HCT116 (cell line): ENCODE measurements around the gene CIART. TPM values are rescaled to one million over a fixed set of nuclear protein-coding genes. Genes with fewer than 3 reads are reported as not detected.

ENCODE experiments used
- ATAC-seq: fragments of 200-7000 bp; cut with Tn5 transposase; 2 replicates; pipeline ENCODE4 v1.9.1; 2020; ENCODE audit warnings: mild to moderate bottlenecking, moderate library complexity
- BruUV-seq: library from RNA; stranded (reverse); fragments of 400-500 nt; replicated peaks from 2 replicates; lab custom pipeline; 2021; lab: Mats Ljungman, UMichigan
- CTCF ChIA-PET: fragments of 300-600 bp; sonication (Branson Sonifier 250); formaldehyde crosslinking; loops from one replicate; lab custom pipeline; 2021; ENCODE audit warnings: antibody characterized with exemption; lab: Charles Lee
- POLR2A ChIA-PET: fragments of 300-600, 350-600 bp; sonication (Branson Sonifier 250); formaldehyde crosslinking; loops from one replicate; lab custom pipeline; 2021; ENCODE audit warnings: antibody characterized with exemption; lab: Charles Lee
- RAD21 ChIA-PET, 2 experiments: fragments of 300-600 bp; sonication (Branson Sonifier 250); formaldehyde crosslinking; loops; one replicate each; lab custom pipeline; 2023; ENCODE audit warnings: low total read pairs in 2 of 2; ENCODE audit not compliant: uncharacterized antibody in 2 of 2, unreplicated experiment in 2 of 2, low non-redundant PET in 1 of 2; lab: Charles Lee
- DNase-seq: peaks from one replicate; pipeline ENCODE4 v3.0.0-alpha.2; 2010; ENCODE audit warnings: low read depth, low spot score
- H2AFZ ChIP-seq: fragments of 200-600 bp; shearing (Covaris generic), sonication (generic); 2 replicates; pipeline ENCODE4 v1.6.1; 2017; ENCODE audit warnings: low read depth, mixed run types, mixed read lengths, antibody characterized with exemption, low read length; ENCODE audit not compliant: poor library complexity, severe bottlenecking
- H3K27ac ChIP-seq: 2 replicates; pipeline ENCODE4 v1.5.1; 2012; ENCODE audit warnings: low read depth, low read length
- H3K27me3 ChIP-seq: fragments of 200-600 bp; sonication (generic); 2 replicates; pipeline ENCODE4 v1.6.1; 2016; ENCODE audit warnings: mixed run types, low read length, mixed read lengths; ENCODE audit not compliant: insufficient read depth
- H3K36me3 ChIP-seq, 2 experiments: fragments of 200-500 bp in 1 of 2; fragments of 200-600 bp in 1 of 2; sonication (Bioruptor generic) in 1 of 2; sonication (generic) in 1 of 2; 2 replicates each; pipeline versions ENCODE4 v1.5.1 to v1.6.1; 2014 to 2016; ENCODE audit warnings: low read length in 2 of 2, inconsistent platforms in 1 of 2, mixed read lengths in 1 of 2, mixed run types in 1 of 2; ENCODE audit not compliant: insufficient read depth in 2 of 2, control insufficient read depth in 1 of 2
- H3K4me1 ChIP-seq, 2 experiments: fragments of 200-600 bp in 1 of 2; sonication (generic) in 1 of 2; 2 replicates each; pipeline versions ENCODE4 v1.5.1 to v1.6.1; 2012 to 2017; ENCODE audit warnings: low read length in 2 of 2, inconsistent platforms in 1 of 2, mild to moderate bottlenecking in 1 of 2, mixed read lengths in 1 of 2, mixed run types in 1 of 2, moderate library complexity in 1 of 2; ENCODE audit not compliant: insufficient read depth in 2 of 2, control insufficient read depth in 1 of 2
- H3K4me2 ChIP-seq: fragments of 200-600 bp; sonication (generic); 2 replicates; pipeline ENCODE4 v1.6.1; 2017; ENCODE audit warnings: mixed run types, low read length, mixed read lengths
- H3K4me3 ChIP-seq, 2 experiments: fragments of 200-600 bp in 1 of 2; sonication (generic) in 1 of 2; replicated peaks in 1 of 2; 2 replicates each; pipeline ENCODE4 v1.5.1; 2011 to 2016; ENCODE audit warnings: low read length in 2 of 2, control low read depth in 1 of 2, low read depth in 1 of 2, mild to moderate bottlenecking in 1 of 2, mixed read lengths in 1 of 2, mixed run types in 1 of 2
- H3K79me2 ChIP-seq: fragments of 200-600 bp; sonication (generic); 2 replicates; pipeline ENCODE4 v1.6.1; 2017; ENCODE audit warnings: mild to moderate bottlenecking, mixed run types, low read length, moderate library complexity, mixed read lengths; ENCODE audit not compliant: insufficient read depth
- H3K9ac ChIP-seq: fragments of 200-600 bp; sonication (generic); 2 replicates; pipeline ENCODE4 v1.6.1; 2016; ENCODE audit warnings: low read length, mixed read lengths
- H3K9me2 ChIP-seq: fragments of 200-600 bp; sonication (generic), shearing (Covaris generic); 2 replicates; pipeline ENCODE4 v1.6.1; 2017; ENCODE audit warnings: mixed run types, mild to moderate bottlenecking, moderate library complexity; ENCODE audit not compliant: insufficient read depth
- H3K9me3 ChIP-seq, 2 experiments: fragments of 200-500 bp in 1 of 2; fragments of 200-600 bp in 1 of 2; sonication (Bioruptor generic) in 1 of 2; sonication (generic) in 1 of 2; 2 replicates each; pipeline ENCODE4 v1.6.1; 2014 to 2017; ENCODE audit warnings: low read length in 2 of 2, mixed read lengths in 2 of 2, inconsistent platforms in 1 of 2, low read depth in 1 of 2, mild to moderate bottlenecking in 1 of 2, mixed run types in 1 of 2, moderate library complexity in 1 of 2; ENCODE audit not compliant: control insufficient read depth in 1 of 2, insufficient read depth in 1 of 2
- H4K20me1 ChIP-seq: fragments of 200-600 bp; sonication (generic), shearing (Covaris generic); 2 replicates; pipeline ENCODE4 v1.6.1; 2017; ENCODE audit warnings: mixed run types, mild to moderate bottlenecking, moderate library complexity; ENCODE audit not compliant: insufficient read depth
- ATF3 ChIP-seq: IDR thresholded peaks from 2 replicates; pipeline ENCODE4 v1.6.1; 2012
- CBX3 ChIP-seq: IDR thresholded peaks from 2 replicates; pipeline ENCODE4 v1.6.1; 2012; ENCODE audit warnings: low read depth
- CEBPB ChIP-seq: IDR thresholded peaks from 2 replicates; pipeline ENCODE4 v1.6.1; 2012; ENCODE audit warnings: low read depth
- CTCF ChIP-seq, 3 experiments: fragments of 200-600 bp in 1 of 3; sonication (generic) in 1 of 3; IDR thresholded peaks in 2 of 3; conservative IDR thresholded peaks in 1 of 3; 2 replicates each; pipeline ENCODE4 v1.5.1; 2012 to 2017; ENCODE audit warnings: low read depth in 2 of 3, low read length in 2 of 3, antibody characterized with exemption in 1 of 3, borderline replicate concordance in 1 of 3, control low read depth in 1 of 3, mild to moderate bottlenecking in 1 of 3, mixed read lengths in 1 of 3, mixed run types in 1 of 3, moderate library complexity in 1 of 3; ENCODE audit not compliant: insufficient read depth in 1 of 3
- EGR1 ChIP-seq: IDR thresholded peaks from 2 replicates; pipeline ENCODE4 v1.6.1; 2012; ENCODE audit warnings: low read depth
- ELF1 ChIP-seq: IDR thresholded peaks from 2 replicates; pipeline ENCODE4 v1.6.1; 2012; ENCODE audit warnings: low read depth, borderline replicate concordance
- EZH2phosphoT487 ChIP-seq: fragments of 200-600 bp; IDR thresholded peaks from 2 replicates; pipeline ENCODE4 v1.6.1; 2018; ENCODE audit warnings: antibody characterized with exemption, borderline replicate concordance
- JUND ChIP-seq: IDR thresholded peaks from 2 replicates; pipeline ENCODE4 v1.6.1; 2012
- MAX ChIP-seq: IDR thresholded peaks from 2 replicates; pipeline ENCODE4 v1.6.1; 2012
- POLR2A ChIP-seq: IDR thresholded peaks from 2 replicates; pipeline ENCODE4 v1.7.0; 2011; ENCODE audit warnings: borderline replicate concordance; ENCODE audit not compliant: insufficient read depth, insufficient read length; ENCODE audit errors: extremely low read depth
- POLR2AphosphoS5 ChIP-seq: IDR thresholded peaks from 2 replicates; pipeline ENCODE4 v1.6.1; 2011; ENCODE audit warnings: mild to moderate bottlenecking, low read depth, low read length, moderate library complexity
- REST ChIP-seq: IDR thresholded peaks from 2 replicates; pipeline ENCODE4 v1.6.1; 2012; ENCODE audit warnings: low read depth
- SIN3A ChIP-seq: IDR thresholded peaks from 2 replicates; pipeline ENCODE4 v1.6.1; 2012; ENCODE audit warnings: low read depth
- SRF ChIP-seq: IDR thresholded peaks from 2 replicates; pipeline ENCODE4 v1.6.1; 2012; ENCODE audit warnings: low read depth
- TCF7L2 ChIP-seq: IDR thresholded peaks from 2 replicates; pipeline ENCODE4 v1.7.0; 2011; ENCODE audit warnings: borderline replicate concordance, inconsistent platforms; ENCODE audit not compliant: insufficient read depth, insufficient read length; ENCODE audit errors: extremely low read depth
- YY1 ChIP-seq: IDR thresholded peaks from 2 replicates; pipeline ENCODE4 v1.6.1; 2011; ENCODE audit warnings: low read length, low read depth, moderate library complexity, mild to moderate bottlenecking; ENCODE audit not compliant: insufficient replicate concordance; ENCODE audit errors: extremely low read depth
- ZBTB33 ChIP-seq: IDR thresholded peaks from 2 replicates; pipeline ENCODE4 v1.6.1; 2011; ENCODE audit warnings: mild to moderate bottlenecking, low read length, moderate library complexity; ENCODE audit not compliant: insufficient replicate concordance; ENCODE audit errors: extremely low read depth
- ZFX ChIP-seq: fragments of 450-650 bp; IDR thresholded peaks from 2 replicates; pipeline ENCODE4 v1.6.1; 2017
- intact Hi-C: fragments of 100-400 bp; cut with micrococcal nuclease; formaldehyde crosslinking; loops from 2 replicates; pipeline ENCODE4 v1.10.0; 2022
- total RNA-seq: library from RNA; stranded (reverse); gene quantifications from one replicate; pipeline ENCODE4 v1.2.1, GENCODE V29; 2021; ENCODE audit not compliant: unreplicated experiment

The CIART gene
- total RNA-seq, 1 experiment from 2014 or later = 0.22 TPM

GRCh38 chr1:150293433-150294253 is 11.3 kb downstream of the CIART start, which contains the start of gene MRPS21:
Gene MRPS21, plus strand, starts transcription at chr1:150293861. Its CDS starts 506 bp downstream, at chr1:150294367.
- H4K20me1 ChIP-seq = no peaks in the 10 kb centered on the region
- no peaks in the 10 kb centered on the region for H3K9me2 ChIP-seq
- H2AFZ ChIP-seq = peak within 1 kb of the TSS; percentile 18
- H3K4me3 ChIP-seq = peak within 1 kb of the TSS; percentile 96 to 97
- intact Hi-C loops = no loop called here
- no peaks in the 10 kb centered on the region for H3K9me3 ChIP-seq
- peak within 1 kb of the TSS; percentile 96 for H3K9ac ChIP-seq
- ChIA-PET RAD21 (no interaction called here), CTCF (no interaction called here), POLR2A (no interaction called here)
- TF ChIP-seq EGR1 (no peak), REST (no peak), POLR2AphosphoS5 (peak; percentile 98), JUND (no peak), CEBPB (no peak), EZH2phosphoT487 (no peak), ZBTB33 (no peak), ELF1 (no peak; the same call in 1 of the 2 replicates), POLR2A (peak; percentile 88), ATF3 (no peak), MAX (peak; percentile 93), SRF (peak; percentile 86), CTCF (IDR thresholded peaks at IDR 0.05 in 2 of 3, conservative IDR thresholded peaks at IDR 0.05 in 1 of 3; ENCODE audit: borderline replicate concordance in 1 of 3, insufficient read depth in 1 of 3, low read depth in 2 of 3, low read length in 2 of 3) (no peak), ZFX (peak; percentile 34; the same call in 1 of the 2 replicates), CBX3 (0 out of 2 replicates have a peak, but pooled peaks have one; percentile 54), YY1 (peak; percentile 11), TCF7L2 (no peak), SIN3A (peak; percentile 91)
- H3K27ac ChIP-seq = peak within 1 kb of the TSS; percentile 62
- H3K4me2 ChIP-seq = peak within 1 kb of the TSS; percentile 74
- H3K4me1 ChIP-seq = peaks cover 8 to 16% of the 10 kb centered on the region in 2 experiments; a peak in 3 of 4 replicates
- TSS peak; percentile 93 for BruUV-seq
- peaks cover 48% of the 10 kb centered on the region for H3K79me2 ChIP-seq
- H3K36me3 ChIP-seq = peaks cover 7 to 12% of the 10 kb centered on the region in 2 experiments; a peak in 3 of 4 replicates
- peak; percentile 99 for ATAC-seq
- 0 out of 2 replicates have a peak, but pooled peaks cover 4% of the 10 kb centered on the region for H3K27me3 ChIP-seq
- peak; percentile 88 for DNase-seq
